ENCODE measurements around the gene MIPOL1.
"Not testable (repeated sequence)": the region's sequence is repeated elsewhere in the genome, so short reads cannot be mapped to it uniquely, and the experiment has no call there.

Gene MIPOL1

GRCh38 chr14:37457334-37457733 lies 259.6 kb downstream of the MIPOL1 start:
- DNase-seq = no peak

GRCh38 chr14:37462426-37462825 lies 264.7 kb downstream of the MIPOL1 start:
- DNase-seq = not testable (repeated sequence)

- no peak for DNase-seq
These were observed 266.6 kb downstream of the MIPOL1 start for GRCh38 chr14:37464192-37464858.

GRCh38 chr14:37466003-37466622 lies 268.4 kb downstream of the MIPOL1 start:
- no peak for DNase-seq

GRCh38 chr14:37466623-37467088 lies 268.9 kb downstream of the MIPOL1 start:
- DNase-seq = no peak

GRCh38 chr14:37469650-37470049 lies 271.9 kb downstream of the MIPOL1 start:
- no peak for DNase-seq

- DNase-seq = no peak
These were observed 272.5 kb downstream of the MIPOL1 start for GRCh38 chr14:37470251-37470650.

GRCh38 chr14:37472906-37473305 lies 275.2 kb downstream of the MIPOL1 start:
- no peak for DNase-seq

GRCh38 chr14:37474191-37474590 lies 276.5 kb downstream of the MIPOL1 start:
- no peak for DNase-seq

GRCh38 chr14:37480446-37481290 lies 282.9 kb downstream of the MIPOL1 start:
- no peak for DNase-seq

- DNase-seq = no peak
These were observed 284.7 kb downstream of the MIPOL1 start for GRCh38 chr14:37482428-37482827.

- no peak for DNase-seq
These were observed 285.9 kb downstream of the MIPOL1 start for GRCh38 chr14:37483672-37484071.

- no peak for DNase-seq
These were observed 292.9 kb downstream of the MIPOL1 start for GRCh38 chr14:37490607-37491006.

GRCh38 chr14:37491076-37491475 lies 293.3 kb downstream of the MIPOL1 start:
- DNase-seq = no peak

- no peak for DNase-seq
These were observed 295.9 kb downstream of the MIPOL1 start for GRCh38 chr14:37493606-37494005.

GRCh38 chr14:37497422-37497821 lies 299.7 kb downstream of the MIPOL1 start:
- DNase-seq = no peak

- no peak for DNase-seq
These were observed 304.1 kb downstream of the MIPOL1 start for GRCh38 chr14:37501877-37502276.

GRCh38 chr14:37508503-37508902 lies 310.8 kb downstream of the MIPOL1 start:
- DNase-seq = no peak

GRCh38 chr14:37512173-37512572 lies 314.4 kb downstream of the MIPOL1 start:
- DNase-seq = no peak

GRCh38 chr14:37515771-37516170 lies 318.0 kb downstream of the MIPOL1 start:
- peak in 1 of 51 donors; percentile 1 for DNase-seq

- no peak for DNase-seq
These were observed 329.3 kb downstream of the MIPOL1 start for GRCh38 chr14:37526994-37527393.

- no peak for DNase-seq
These were observed 342.3 kb downstream of the MIPOL1 start for GRCh38 chr14:37539992-37540391.

Data from hypothalamus (tissue), 51 donors.